Spleen (tissue), 7 donors: Measurements from ENCODE around the gene GLDN.

Source experiments
- CTCF ChIP-seq, 11 experiments: fragments of 200-600 bp in 7 of 11; fragments of 450-650 bp in 4 of 11; sonication (generic) in 4 of 11; IDR thresholded peaks in 8 of 11; conservative IDR thresholded peaks in 3 of 11; 1 replicate in 7 of 11; 2 replicates in 4 of 11; pipeline versions ENCODE4 v1.4.0 to v1.8.0; 2016 to 2021; ENCODE audit warnings: antibody characterized with exemption in 11 of 11, inconsistent platforms in 4 of 11, mild to moderate bottlenecking in 1 of 11
- POLR2AphosphoS5 ChIP-seq, 3 donors: sonication (generic); formaldehyde crosslinking; IDR thresholded peaks; one replicate each; pipeline ENCODE4 v1.5.1; 2017; ENCODE audit warnings: antibody characterized with exemption in 3 of 3
- donor health status: DM: no; HTN: no; CAD: no; lungs with moderate emphysema.
- donor health status: DM: no; HTN: no; CAD: no.
- donor health status: DM: no; HTN: no; CAD: no.

GRCh38 chr15:51414256-51414860, 72.9 kb downstream of the GLDN start:
- TF ChIP-seq CTCF (IDR thresholded peaks at IDR 0.05 in 8 of 11, conservative IDR thresholded peaks at IDR 0.05 in 3 of 11) (no peak), POLR2AphosphoS5 (IDR thresholded peaks at IDR 0.05) (no peak)
